B cell (primary cell): Measurements from ENCODE around the gene RBBP8NL. TPM values are rescaled to one million over a fixed set of nuclear protein-coding genes. Genes with fewer than 3 reads are reported as not detected.

Experiments
- ATAC-seq: fragments of 200-7000 bp; cut with Tn5 transposase; one replicate; pipeline ENCODE4 v1.10.0; 2021; ENCODE audit warnings: low read depth, mild to moderate bottlenecking, moderate number of reproducible peaks, moderate library complexity
- CTCF ChIA-PET: fragments of 350-600 bp; sonication (Branson Sonifier 250); formaldehyde crosslinking; loops from one replicate; lab custom pipeline; 2021; ENCODE audit warnings: antibody characterized with exemption, inconsistent platforms; lab: Charles Lee
- POLR2A ChIA-PET: fragments of 350-600 bp; sonication (Branson Sonifier 250); formaldehyde crosslinking; loops from one replicate; lab custom pipeline; 2021; ENCODE audit warnings: antibody characterized with exemption; lab: Charles Lee
- DNase-seq: peaks from one replicate; pipeline ENCODE4 v3.0.0; 2013
- H2AFZ ChIP-seq: 2 replicates; pipeline ENCODE4 v1.6.1; 2012; ENCODE audit warnings: mild to moderate bottlenecking, low read depth, low read length; ENCODE audit not compliant: insufficient read depth, poor library complexity, severe bottlenecking
- H3K27ac ChIP-seq, 2 donors: 1 replicate in 1 of 2; 2 replicates in 1 of 2; pipeline ENCODE4 v1.5.1; 2012 to 2013; ENCODE audit warnings: low read length in 2 of 2, mild to moderate bottlenecking in 2 of 2, moderate library complexity in 1 of 2
- H3K27me3 ChIP-seq, 4 experiments: fragments of 200-600 bp in 1 of 4; sonication (generic) in 1 of 4; replicated peaks in 1 of 4; 1 replicate in 2 of 4; 2 replicates in 2 of 4; pipeline versions ENCODE4 v1.6.1 to v1.7.0; 2013 to 2016; ENCODE audit warnings: low read length in 3 of 4, mild to moderate bottlenecking in 2 of 4, mixed read lengths in 1 of 4, moderate library complexity in 1 of 4; ENCODE audit not compliant: insufficient read depth in 4 of 4, control insufficient read depth in 3 of 4; ENCODE audit errors: control extremely low read depth in 1 of 4
- H3K36me3 ChIP-seq, 2 experiments: replicated peaks in 1 of 2; 1 replicate in 1 of 2; 2 replicates in 1 of 2; pipeline versions ENCODE4 v1.6.1 to v1.7.1; 2013; ENCODE audit warnings: low read length in 1 of 2; ENCODE audit not compliant: insufficient read depth in 2 of 2, control insufficient read depth in 1 of 2; ENCODE audit errors: control extremely low read depth in 1 of 2, extremely low read depth in 1 of 2
- H3K4me1 ChIP-seq, 2 donors: fragments of 200-600 bp in 1 of 2; sonication (generic) in 1 of 2; 1 replicate in 1 of 2; 2 replicates in 1 of 2; pipeline versions ENCODE4 v1.5.1 to v1.6.1; 2013 to 2017; ENCODE audit warnings: low read length in 2 of 2; ENCODE audit not compliant: control insufficient read depth in 2 of 2, insufficient read depth in 2 of 2
- H3K4me2 ChIP-seq: replicated peaks from 2 replicates; pipeline ENCODE3; 2012; ENCODE audit warnings: mild to moderate bottlenecking, low read depth, low read length; ENCODE audit not compliant: poor library complexity, severe bottlenecking
- H3K4me3 ChIP-seq, 5 experiments: fragments of 200-600 bp in 1 of 5; sonication (generic) in 1 of 5; 1 replicate in 3 of 5; 2 replicates in 2 of 5; pipeline versions ENCODE4 v1.5.1 to v1.7.0; 2011 to 2016; ENCODE audit warnings: low read length in 4 of 5, mild to moderate bottlenecking in 4 of 5, low read depth in 2 of 5, control low read depth in 1 of 5, moderate library complexity in 1 of 5; ENCODE audit not compliant: insufficient read depth in 1 of 5; ENCODE audit errors: control extremely low read depth in 1 of 5, extremely low read depth in 1 of 5
- H3K79me2 ChIP-seq: fragments of 200-600 bp; sonication (generic); one replicate; pipeline ENCODE4 v1.6.0; 2016; ENCODE audit warnings: low read length; ENCODE audit not compliant: control insufficient read depth, insufficient read depth
- H3K9ac ChIP-seq: fragments of 200-600 bp; sonication (generic); 2 replicates; pipeline ENCODE4 v1.6.1; 2017; ENCODE audit warnings: mild to moderate bottlenecking, low read length, moderate library complexity
- H3K9me3 ChIP-seq, 3 donors: one replicate each; pipeline versions ENCODE4 v1.6.1 to v1.7.1; 2013; ENCODE audit warnings: low read length in 2 of 3; ENCODE audit not compliant: control insufficient read depth in 2 of 3, insufficient read depth in 1 of 3; ENCODE audit errors: control extremely low read depth in 1 of 3
- H4K20me1 ChIP-seq: 2 replicates; pipeline ENCODE4 v1.6.0; 2012; ENCODE audit warnings: mild to moderate bottlenecking, low read length; ENCODE audit not compliant: insufficient read depth, control insufficient read depth, poor library complexity, severe bottlenecking
- H3K27ac Mint-ChIP-seq: one replicate; pipeline ENCODE4 v1.8.0; 2021; ENCODE audit warnings: mixed read lengths
- H3K27me3 Mint-ChIP-seq: one replicate; pipeline ENCODE4 v1.8.0; 2021; ENCODE audit warnings: mixed read lengths
- H3K4me1 Mint-ChIP-seq: one replicate; pipeline ENCODE4 v1.8.0; 2021; ENCODE audit warnings: mixed read lengths
- H3K4me3 Mint-ChIP-seq: one replicate; pipeline ENCODE4 v1.8.0; 2021; ENCODE audit warnings: mixed read lengths
- H3K9me3 Mint-ChIP-seq: one replicate; pipeline ENCODE4 v1.8.0; 2022; ENCODE audit warnings: mixed read lengths; ENCODE audit not compliant: insufficient read depth
- CTCF ChIP-seq: fragments of 200-600 bp; IDR thresholded peaks from one replicate; pipeline ENCODE4 v1.8.0; 2022; ENCODE audit warnings: antibody characterized with exemption, mild to moderate bottlenecking
- EZH2 ChIP-seq: IDR thresholded peaks from 2 replicates; pipeline ENCODE4 v1.6.1; 2012; ENCODE audit warnings: borderline replicate concordance, low read depth, mild to moderate bottlenecking, moderate library complexity, low read length; ENCODE audit not compliant: insufficient read depth, poor library complexity, severe bottlenecking
- WGBS: methylation state at CpG from one replicate; pipeline ENCODE4 v1.1.5; 2013; ENCODE audit warnings: missing lambda C conversion rate; ENCODE audit not compliant: insufficient coverage; 5-methylcytosine and 5-hydroxymethylcytosine counted together
- intact Hi-C: fragments of 100-400 bp; cut with micrococcal nuclease; formaldehyde crosslinking; loops from one replicate; pipeline ENCODE4 v1.10.0; 2022
- polyA plus RNA-seq: library from polyadenylated mRNA; depleted of rRNA; stranded (reverse); fragments of >200 nt; gene quantifications from 2 replicates; pipeline ENCODE4 v1.2.3, GENCODE V29; 2012
- total RNA-seq, 2 donors: library from RNA; stranded (reverse); fragments of 120-200 nt in 1 of 2; gene quantifications; 1 replicate in 1 of 2; 2 replicates in 1 of 2; pipeline versions ENCODE4 v1.2.3 to v1.2.4, GENCODE V29; 2013 to 2022

The RBBP8NL gene
- total and polyA plus RNA-seq, 2 donors (not counting 1 experiment from before 2014, with no cell fraction given), result not detected

GRCh38 chr20:62372042-62372993 is 55.0 kb downstream of the RBBP8NL start:
- no peak for ATAC-seq
- WGBS, result 84% methylated on average over 24 of the region's 29 CpGs
- H3K4me2 ChIP-seq, result no peak overlapping the region
- H3K4me3 ChIP-seq, result no peak overlapping the region
- H3K9ac ChIP-seq, result no peak overlapping the region
- H3K27ac Mint-ChIP-seq, result no peak overlapping the region
- intact Hi-C loops, result no loop called here
- ChIA-PET POLR2A (no interaction called here), CTCF (interaction anchor here (0.8 to 1.1 kb wide), 2 partner anchors 10 to 361 kb away, joined by 3 to 4 read pairs; no protein-coding TSS in a partner anchor)
- H3K4me1 Mint-ChIP-seq, result peaks cover 11% of the 10 kb centered on the region
- no peak overlapping the region for H3K4me3 Mint-ChIP-seq
- H3K9me3 Mint-ChIP-seq, result no peaks in the 10 kb centered on the region
- H3K9me3 ChIP-seq, result peaks cover 0 to 4% (median 0%) of the 10 kb centered on the region in 3 donors
- peaks cover 6% of the 10 kb centered on the region for H3K27me3 Mint-ChIP-seq
- H4K20me1 ChIP-seq, result no peaks in the 10 kb centered on the region
- H3K36me3 ChIP-seq, result no peaks in the 10 kb centered on the region
- H3K4me1 ChIP-seq, result peaks cover 17 to 23% of the 10 kb centered on the region in 2 donors
- TF ChIP-seq CTCF, result no peak
- H2AFZ ChIP-seq, result no peak overlapping the region
- H3K27ac ChIP-seq, result no peak overlapping the region
- H3K79me2 ChIP-seq, result no peaks in the 10 kb centered on the region
- peaks cover 0 to 44% (median 12%) of the 10 kb centered on the region in 4 experiments for H3K27me3 ChIP-seq
- no peak for DNase-seq

GRCh38 chr20:62371588-62372041 is 55.7 kb downstream of the RBBP8NL start:
- 78% methylated on average over 5 of the region's 8 CpGs for WGBS

More at GRCh38 chr20:62371588-62372041, 55.7 kb downstream of the RBBP8NL start:
- no peak overlapping the region for H3K4me2 ChIP-seq
- POLR2A ChIA-PET, result no interaction called here
- H3K9me3 ChIP-seq, result peaks cover 0 to 4% (median 0%) of the 10 kb centered on the region in 3 donors
- H3K4me3 Mint-ChIP-seq, result no peak overlapping the region
- no peaks in the 10 kb centered on the region for H3K79me2 ChIP-seq
- H3K9me3 Mint-ChIP-seq, result no peaks in the 10 kb centered on the region
- H2AFZ ChIP-seq, result no peak overlapping the region
- H3K27me3 ChIP-seq, result peaks cover 0 to 44% (median 12%) of the 10 kb centered on the region in 4 experiments
- ATAC-seq (no peak), DNase-seq (no peak)
- no peaks in the 10 kb centered on the region for H3K36me3 ChIP-seq
- intact Hi-C loops, result no loop called here
- CTCF ChIA-PET, result interaction anchor here (1.1 kb wide), 1 partner anchor 11 kb away, joined by 4 read pairs; no protein-coding TSS in a partner anchor
- H3K4me1 Mint-ChIP-seq, result peaks cover 11% of the 10 kb centered on the region
- H3K4me3 ChIP-seq, result no peak overlapping the region
- H3K27ac ChIP-seq, result no peak overlapping the region
- H3K27me3 Mint-ChIP-seq, result peaks cover 6% of the 10 kb centered on the region
- H3K9ac ChIP-seq, result no peak overlapping the region
- peaks cover 17 to 23% of the 10 kb centered on the region in 2 donors for H3K4me1 ChIP-seq
- no peak overlapping the region for H3K27ac Mint-ChIP-seq
- no peak for TF ChIP-seq EZH2
- no peak for TF ChIP-seq CTCF
- no peaks in the 10 kb centered on the region for H4K20me1 ChIP-seq
